Mesothelial cell of epicardium (in vitro differentiated cells): ENCODE data around the gene EPS8. TPM values are rescaled to one million over a fixed set of nuclear protein-coding genes. Genes with fewer than 3 reads are reported as not detected.

Experiments used
- DNase-seq, 2 experiments: peaks; one replicate each; pipeline ENCODE4 v3.0.0; 2021; ENCODE audit warnings: low spot score in 2 of 2; ENCODE audit not compliant: unreplicated experiment in 2 of 2
- H3K27ac Mint-ChIP-seq: 2 replicates; pipeline ENCODE4 v1.8.0; 2021; ENCODE audit warnings: mixed read lengths
- H3K27me3 Mint-ChIP-seq: 2 replicates; pipeline ENCODE4 v1.8.0; 2021; ENCODE audit warnings: low read depth, mixed read lengths
- H3K36me3 Mint-ChIP-seq: 2 replicates; pipeline ENCODE4 v1.8.0; 2021; ENCODE audit warnings: mixed read lengths
- H3K4me1 Mint-ChIP-seq: 2 replicates; pipeline ENCODE4 v1.8.0; 2021; ENCODE audit warnings: mixed read lengths
- H3K4me3 Mint-ChIP-seq: 2 replicates; pipeline ENCODE4 v1.8.0; 2021; ENCODE audit warnings: mild to moderate bottlenecking, moderate library complexity, mixed read lengths
- H3K9me3 Mint-ChIP-seq: 2 replicates; pipeline ENCODE4 v1.8.0; 2021; ENCODE audit warnings: mixed read lengths
- CTCF ChIP-seq: fragments of 200-600 bp; sonication (generic); IDR thresholded peaks from one replicate; pipeline ENCODE4 v1.5.0; 2021; ENCODE audit warnings: antibody characterized with exemption; ENCODE audit not compliant: unreplicated experiment
- total RNA-seq: library from RNA; stranded (reverse); gene quantifications from 3 replicates; pipeline ENCODE4 v1.2.1, GENCODE V29; 2021

Gene EPS8
- total RNA-seq, 1 donor from 2014 or later = 24.8 TPM

DNA sequence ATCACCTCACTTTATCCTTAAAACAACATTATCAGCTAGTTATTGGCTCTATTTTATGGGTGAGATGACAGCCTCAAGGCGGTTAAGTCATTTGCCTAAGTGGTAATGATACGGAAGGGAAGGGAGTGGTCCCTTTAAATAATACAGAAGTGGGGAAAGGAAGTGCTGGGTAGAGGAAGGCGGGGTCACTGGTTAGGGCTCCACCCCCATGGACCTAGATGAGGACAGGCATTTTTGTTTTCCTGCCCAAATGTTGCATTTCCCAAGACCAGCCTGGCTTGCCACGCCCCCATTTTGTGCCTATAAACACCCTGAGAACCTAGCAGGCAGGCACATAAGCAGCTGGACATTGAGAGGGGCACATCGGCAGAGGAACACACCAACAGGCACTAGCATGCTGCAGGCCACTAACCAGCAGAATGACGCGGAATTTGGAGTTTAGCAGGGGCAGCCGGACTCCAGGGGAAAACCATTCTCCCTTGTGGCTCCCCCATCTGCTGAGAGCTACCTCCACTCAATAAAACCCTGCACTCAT lies 100.9 kb downstream of the EPS8 start:
- Mint-ChIP-seq H3K36me3 (no peaks in the 10 kb centered on the region), H3K9me3 (peaks cover 7% of the 10 kb centered on the region), H3K4me3 (no peak overlapping the region), H3K27ac (no peak overlapping the region), H3K27me3 (no peaks in the 10 kb centered on the region), H3K4me1 (peaks cover 33% of the 10 kb centered on the region)
- no peak for TF ChIP-seq CTCF
- DNase-seq = no peak

- Mint-ChIP-seq H3K27me3 (no peaks in the 10 kb centered on the region), H3K4me3 (no peak overlapping the region), H3K36me3 (no peaks in the 10 kb centered on the region), H3K27ac (no peak overlapping the region), H3K4me1 (peaks cover 33% of the 10 kb centered on the region), H3K9me3 (peaks cover 1% of the 10 kb centered on the region)
- TF ChIP-seq CTCF = no peak
- no peak for DNase-seq
Measured at GRCh38 chr12:15687583-15687982, 101.6 kb downstream of the EPS8 start.

GRCh38 chr12:15684896-15685658 lies 104.1 kb downstream of the EPS8 start:
- DNase-seq = no peak
- Mint-ChIP-seq H3K27me3 (no peaks in the 10 kb centered on the region), H3K27ac (no peak overlapping the region), H3K4me3 (no peak overlapping the region), H3K36me3 (no peaks in the 10 kb centered on the region), H3K9me3 (no peaks in the 10 kb centered on the region), H3K4me1 (peaks cover 16% of the 10 kb centered on the region)
- no peak for TF ChIP-seq CTCF

- H3K27me3 Mint-ChIP-seq = no peaks in the 10 kb centered on the region
- H3K9me3 Mint-ChIP-seq = no peaks in the 10 kb centered on the region
- H3K27ac Mint-ChIP-seq = no peak overlapping the region
- H3K36me3 Mint-ChIP-seq = no peaks in the 10 kb centered on the region
- H3K4me3 Mint-ChIP-seq = no peak overlapping the region
- DNase-seq = no peak
- TF ChIP-seq CTCF = no peak
- peaks cover 13% of the 10 kb centered on the region for H3K4me1 Mint-ChIP-seq
Measured at GRCh38 chr12:15682826-15683225, 106.4 kb downstream of the EPS8 start.

- Mint-ChIP-seq H3K4me3 (no peak overlapping the region), H3K4me1 (peaks cover 5% of the 10 kb centered on the region), H3K9me3 (no peaks in the 10 kb centered on the region), H3K27ac (no peak overlapping the region), H3K36me3 (no peaks in the 10 kb centered on the region), H3K27me3 (no peaks in the 10 kb centered on the region)
- no peak for TF ChIP-seq CTCF
- DNase-seq = no peak
Measured at GRCh38 chr12:15679151-15679550, 110.0 kb downstream of the EPS8 start.
